Endodermal cell (in vitro differentiated cells): Measurements from ENCODE around the gene UNC13B. TPM values are rescaled to one million over a fixed set of nuclear protein-coding genes. Genes with fewer than 3 reads are reported as not detected.

Source experiments
- DNase-seq: peaks from one replicate; pipeline ENCODE4 v3.0.0-alpha.2; 2017
- H3K27ac ChIP-seq: 2 replicates; pipeline ENCODE4 v1.5.1; 2013; ENCODE audit warnings: mild to moderate bottlenecking, low read depth, low read length, moderate library complexity
- H3K27me3 ChIP-seq: 2 replicates; pipeline ENCODE4 v1.6.1; 2013; ENCODE audit warnings: mild to moderate bottlenecking, low read length, moderate library complexity; ENCODE audit not compliant: insufficient read depth, control insufficient read depth, poor library complexity, severe bottlenecking
- H3K36me3 ChIP-seq: 2 replicates; pipeline ENCODE4 v1.7.0; 2013; ENCODE audit warnings: mild to moderate bottlenecking, low read length, moderate library complexity; ENCODE audit not compliant: control insufficient read depth, insufficient read depth
- H3K4me1 ChIP-seq: one replicate; pipeline ENCODE4 v1.7.0; 2013; ENCODE audit warnings: low read length; ENCODE audit not compliant: control insufficient read depth, insufficient read depth
- H3K4me3 ChIP-seq: 2 replicates; pipeline ENCODE4 v1.5.1; 2013; ENCODE audit warnings: mild to moderate bottlenecking, low read length, moderate library complexity
- H3K9ac ChIP-seq: 2 replicates; pipeline ENCODE4 v1.6.1; 2013; ENCODE audit warnings: mild to moderate bottlenecking, low read length, moderate library complexity; ENCODE audit not compliant: poor library complexity, severe bottlenecking; ENCODE audit errors: extremely low read depth
- H3K9me3 ChIP-seq: 2 replicates; pipeline ENCODE4 v1.6.1; 2013; ENCODE audit warnings: mild to moderate bottlenecking, low read length, moderate library complexity; ENCODE audit not compliant: control insufficient read depth
- H3K27ac Mint-ChIP-seq: 2 replicates; pipeline ENCODE4 v1.8.0; 2020; ENCODE audit warnings: mixed read lengths
- H3K27me3 Mint-ChIP-seq: 2 replicates; pipeline ENCODE4 v1.8.0; 2021; ENCODE audit warnings: mild to moderate bottlenecking, mixed read lengths; ENCODE audit not compliant: insufficient read depth
- H3K36me3 Mint-ChIP-seq: 2 replicates; pipeline ENCODE4 v1.8.0; 2020; ENCODE audit warnings: low read depth, mixed read lengths
- H3K4me1 Mint-ChIP-seq: 2 replicates; pipeline ENCODE4 v1.8.0; 2020; ENCODE audit warnings: mixed read lengths
- H3K4me3 Mint-ChIP-seq: 2 replicates; pipeline ENCODE4 v1.8.0; 2020; ENCODE audit warnings: mild to moderate bottlenecking, moderate library complexity, mixed read lengths
- H3K9me3 Mint-ChIP-seq: 2 replicates; pipeline ENCODE4 v1.8.0; 2020; ENCODE audit warnings: mild to moderate bottlenecking, mixed read lengths
- CTCF ChIP-seq: fragments of 200-600 bp; sonication (generic); conservative IDR thresholded peaks from 2 replicates; pipeline ENCODE4 v1.5.0; 2021; ENCODE audit warnings: antibody characterized with exemption, mild to moderate bottlenecking
- WGBS, 2 experiments: methylation state at CpG; one replicate each; pipeline versions ENCODE4 v1.1.5 to v1.1.7; 2013; ENCODE audit warnings: missing lambda C conversion rate in 2 of 2, mixed read lengths in 1 of 2; ENCODE audit not compliant: insufficient coverage in 1 of 2, insufficient read length in 1 of 2; 5-methylcytosine and 5-hydroxymethylcytosine counted together
- total RNA-seq, 2 donors: library from RNA; stranded (reverse); fragmentation: NEBNext Ultra II Directional in 1 of 2; extraction: Animal tissue kit (Norgen Biotek cat#: 25700) in 1 of 2; gene quantifications; 2 replicates in 1 of 2; 3 replicates in 1 of 2; pipeline ENCODE4 v1.2.1, GENCODE V29; 2021

Gene UNC13B
- total RNA-seq, 2 donors from 2014 or later: 53.9 to 57.2 TPM

DNA sequence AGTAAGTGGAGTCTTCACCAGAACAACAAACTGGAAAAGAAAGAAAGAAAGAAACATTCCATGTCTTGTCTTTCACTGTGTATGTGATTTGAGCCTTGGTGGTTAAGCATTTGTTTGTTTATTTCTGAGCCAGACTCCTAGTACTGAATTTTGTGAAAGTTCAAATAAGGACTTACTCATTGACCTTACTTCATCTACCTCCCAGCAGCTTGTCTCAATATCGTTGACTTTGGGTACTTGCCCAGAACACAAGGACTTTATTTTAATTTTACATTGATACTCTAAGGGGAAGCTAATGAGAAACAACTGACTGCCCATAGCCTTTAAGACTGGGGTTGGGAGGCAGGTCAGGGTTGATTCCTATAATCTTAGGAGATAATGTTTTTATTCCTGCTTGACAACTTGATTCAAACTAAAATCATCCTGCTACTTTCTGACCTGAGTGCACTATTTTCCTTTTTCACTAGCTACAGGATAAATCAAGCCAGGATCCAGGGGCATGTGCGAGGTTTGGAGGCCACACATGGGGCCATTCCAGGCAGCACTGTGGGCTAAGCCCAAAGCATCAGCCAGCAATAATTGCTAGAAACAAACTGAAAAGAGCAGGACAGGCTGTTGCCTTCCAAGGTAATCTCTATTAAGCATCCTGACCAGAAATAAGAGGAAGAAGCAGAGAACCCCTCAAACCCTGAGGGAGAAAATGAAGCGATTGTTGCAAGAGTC lies 189.2 kb downstream of the UNC13B start:
- WGBS, 2 experiments: 90 to 92% methylated on average over 2 to 3 of the region's 3 CpGs

DNA sequence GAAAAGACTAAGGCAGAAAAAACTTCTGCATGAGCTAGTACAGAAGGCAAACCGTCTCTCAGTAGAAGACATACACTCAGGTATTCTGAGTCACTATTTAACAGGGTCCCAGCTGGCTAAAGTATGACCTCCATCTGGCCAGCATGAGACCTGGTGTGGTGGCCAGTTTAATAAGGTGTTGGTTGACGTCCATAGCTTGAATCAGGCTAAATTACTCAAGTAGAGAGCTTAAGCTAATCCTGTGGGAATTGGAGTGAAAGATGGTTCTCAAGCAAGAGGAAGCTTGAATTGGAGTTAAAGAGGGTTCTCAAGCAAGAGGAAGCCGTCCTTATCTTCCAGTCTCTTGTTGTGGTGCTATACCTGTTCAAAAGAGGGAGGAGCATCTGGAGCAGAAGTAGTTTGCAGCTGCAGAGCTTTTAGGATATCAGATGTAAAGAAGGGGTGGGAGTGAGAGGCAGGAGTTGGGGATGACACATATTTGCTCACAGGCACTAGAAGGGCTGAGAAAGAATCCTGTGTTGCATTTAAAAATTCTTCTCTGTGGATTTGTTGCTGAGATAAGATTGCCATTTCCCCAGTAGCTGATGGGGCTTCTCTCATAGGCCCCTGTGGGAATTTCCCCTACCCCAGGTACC lies 192.0 kb downstream of the UNC13B start:
- Mint-ChIP-seq H3K4me1 (peaks cover 12% of the 10 kb centered on the region), H3K4me3 (no peak overlapping the region), H3K9me3 (no peaks in the 10 kb centered on the region), H3K27ac (no peak overlapping the region), H3K36me3 (peaks cover 5% of the 10 kb centered on the region), H3K27me3 (no peaks in the 10 kb centered on the region)
- Histone ChIP-seq H3K27me3 (no peaks in the 10 kb centered on the region), H3K9me3 (no peaks in the 10 kb centered on the region), H3K27ac (no peak overlapping the region), H3K4me3 (no peak overlapping the region), H3K9ac (no peak overlapping the region), H3K36me3 (no peaks in the 10 kb centered on the region), H3K4me1 (peaks cover 4% of the 10 kb centered on the region)
- DNase-seq: no peak
- no peak for TF ChIP-seq CTCF
- WGBS, 2 experiments: 90 to 93% methylated on average over 3 of the region's 3 CpGs

More for the DNA sequence above, 189.2 kb downstream of the UNC13B start:
- no peak for DNase-seq
- Histone ChIP-seq H3K4me1 (peaks cover 4% of the 10 kb centered on the region), H3K27me3 (no peaks in the 10 kb centered on the region), H3K36me3 (no peaks in the 10 kb centered on the region), H3K4me3 (no peak overlapping the region), H3K9ac (no peak overlapping the region), H3K27ac (no peak overlapping the region), H3K9me3 (no peaks in the 10 kb centered on the region)
- H3K27ac Mint-ChIP-seq: no peak overlapping the region
- TF ChIP-seq CTCF: no peak
- H3K9me3 Mint-ChIP-seq: no peaks in the 10 kb centered on the region
- peaks cover 12% of the 10 kb centered on the region for H3K4me1 Mint-ChIP-seq
- no peak overlapping the region for H3K4me3 Mint-ChIP-seq
- H3K36me3 Mint-ChIP-seq: peaks cover 5% of the 10 kb centered on the region
- H3K27me3 Mint-ChIP-seq: no peaks in the 10 kb centered on the region

- Histone ChIP-seq H3K9ac (no peak overlapping the region), H3K27ac (no peak overlapping the region), H3K9me3 (no peaks in the 10 kb centered on the region), H3K4me1 (peaks cover 4% of the 10 kb centered on the region), H3K36me3 (no peaks in the 10 kb centered on the region), H3K27me3 (no peaks in the 10 kb centered on the region), H3K4me3 (no peak overlapping the region)
- no peaks in the 10 kb centered on the region for H3K27me3 Mint-ChIP-seq
- no peak overlapping the region for H3K27ac Mint-ChIP-seq
- no peak overlapping the region for H3K4me3 Mint-ChIP-seq
- H3K36me3 Mint-ChIP-seq: peaks cover 5% of the 10 kb centered on the region
- DNase-seq: no peak
- no peak for TF ChIP-seq CTCF
- 95% methylated on average over 1 of the region's 1 CpG; no CpG with 5 or more reads in 1 of the 2 experiments for WGBS, 2 experiments
- peaks cover 10% of the 10 kb centered on the region for H3K4me1 Mint-ChIP-seq
- no peaks in the 10 kb centered on the region for H3K9me3 Mint-ChIP-seq
These were observed 194.1 kb downstream of the UNC13B start for GRCh38 chr9:35355939-35356338.
